22Rv1 (cell line): ENCODE measurements around the gene IGFBP3.

Source experiments
- H3K27ac ChIP-seq: fragments of 450-650 bp; 2 replicates; pipeline ENCODE4 v1.5.1; 2017
- CTCF ChIP-seq: fragments of 450-650 bp; IDR thresholded peaks from 2 replicates; pipeline ENCODE4 v1.5.1; 2017; ENCODE audit warnings: mild to moderate bottlenecking
- ZFX ChIP-seq: fragments of 450-650 bp; IDR thresholded peaks from 2 replicates; pipeline ENCODE4 v1.6.1; 2017; ENCODE audit warnings: antibody characterized with exemption, borderline replicate concordance

IGFBP3 gene

GRCh38 chr7:45922810-45923209 is 1.7 kb upstream of the IGFBP3 start:
- peak overlapping the region; percentile 71 for H3K27ac ChIP-seq
- TF ChIP-seq CTCF (no peak), ZFX (no peak)

GRCh38 chr7:45921699-45922519 is 837 bp upstream of the IGFBP3 start:
- TF ChIP-seq CTCF (peak; percentile 97), ZFX (no peak)
- peak overlapping the region; percentile 71 for H3K27ac ChIP-seq

- H3K27ac ChIP-seq, result peak overlapping the region; percentile 71
- TF ChIP-seq CTCF (no peak), ZFX (no peak)
Observed at GRCh38 chr7:45921381-45921698, 268 bp upstream of the IGFBP3 start.

GRCh38 chr7:45919993-45920459 is 1.0 kb downstream of the IGFBP3 start:
- no peak for TF ChIP-seq CTCF
- TF ChIP-seq ZFX, result no peak
- peak overlapping the region; percentile 71 for H3K27ac ChIP-seq

- TF ChIP-seq CTCF (no peak), ZFX (no peak)
- H3K27ac ChIP-seq, result peak overlapping the region; percentile 71; the same call in 1 of the 2 replicates
Observed at GRCh38 chr7:45919231-45919784, 1.8 kb downstream of the IGFBP3 start.

- no peak overlapping the region for H3K27ac ChIP-seq
- no peak for TF ChIP-seq ZFX
- TF ChIP-seq CTCF, result no peak
Observed at GRCh38 chr7:45918556-45918955, 2.5 kb downstream of the IGFBP3 start.

- TF ChIP-seq CTCF, result peak; percentile 99
- TF ChIP-seq ZFX, result no peak
- H3K27ac ChIP-seq, result no peak overlapping the region
Observed at GRCh38 chr7:45917658-45918057, 3.4 kb downstream of the IGFBP3 start.
